ENCODE data around the gene MAML3. TPM values are rescaled to one million over a fixed set of nuclear protein-coding genes. Genes with fewer than 3 reads are reported as not detected.

MAML3 gene
- total and polyA plus RNA-seq, 7 experiments from 2014 or later: 0.53 to 9.4 (median 3.3) TPM

GRCh38 chr4:139823345-139823744, 330.6 kb downstream of the MAML3 start:
- Histone ChIP-seq H3K4me1 (ENCODE audit: control insufficient read depth in 2 of 2, insufficient read depth in 2 of 2, low read length in 2 of 2) (no peaks in the 10 kb centered on the region), H3K4me3 (ENCODE audit: low read length) (no peak overlapping the region), H3K9me3 (ENCODE audit: control insufficient read depth in 2 of 3, low read length in 3 of 3) (no peaks in the 10 kb centered on the region), H3K36me3 (ENCODE audit: control insufficient read depth in 2 of 3, insufficient read depth in 3 of 3, low read length in 3 of 3) (no peaks in the 10 kb centered on the region), H3K27me3 (ENCODE audit: control insufficient read depth in 2 of 2, insufficient read depth in 2 of 2, low read length in 2 of 2) (no peaks in the 10 kb centered on the region), H3K27ac (ENCODE audit: low read depth, low read length) (no peak overlapping the region)
- no peak overlapping the region for H3K27ac Mint-ChIP-seq
- no peak for ATAC-seq
- CTCF ChIA-PET: no interaction called here
- POLR2A ChIA-PET: no interaction called here
- intact Hi-C loops (cut with micrococcal nuclease): no loop called here
- peaks cover 0 to 13% (median 0%) of the 10 kb centered on the region in 5 donors for H3K27me3 Mint-ChIP-seq
- H3K9me3 Mint-ChIP-seq: no peaks in the 10 kb centered on the region
- H3K4me1 Mint-ChIP-seq: peaks cover 0 to 8% (median 0%) of the 10 kb centered on the region in 7 donors
- peaks cover 0 to 5% (median 0%) of the 10 kb centered on the region in 5 donors for H3K36me3 Mint-ChIP-seq
- no peak overlapping the region for H3K4me3 Mint-ChIP-seq
- DNase-seq: no peak

GRCh38 chr4:139822391-139822790, 331.6 kb downstream of the MAML3 start:
- ATAC-seq (no peak), DNase-seq (no peak)
- no peaks in the 10 kb centered on the region for H3K9me3 ChIP-seq (ENCODE audit: control insufficient read depth in 2 of 3, low read length in 3 of 3)
- Mint-ChIP-seq H3K27ac (no peak overlapping the region), H3K4me1 (peaks cover 0 to 7% (median 0%) of the 10 kb centered on the region in 7 donors), H3K4me3 (no peak overlapping the region), H3K9me3 (no peaks in the 10 kb centered on the region), H3K36me3 (peaks cover 0 to 5% (median 0%) of the 10 kb centered on the region in 5 donors), H3K27me3 (peaks cover 0 to 13% (median 0%) of the 10 kb centered on the region in 5 donors)
- H3K27me3 ChIP-seq (ENCODE audit: control insufficient read depth in 2 of 2, insufficient read depth in 2 of 2, low read length in 2 of 2): no peaks in the 10 kb centered on the region
- no peaks in the 10 kb centered on the region for H3K4me1 ChIP-seq (ENCODE audit: control insufficient read depth in 2 of 2, insufficient read depth in 2 of 2, low read length in 2 of 2)
- no peak overlapping the region for H3K27ac ChIP-seq (ENCODE audit: low read depth, low read length)
- intact Hi-C loops (cut with micrococcal nuclease): no loop called here
- no peak overlapping the region for H3K4me3 ChIP-seq (ENCODE audit: low read length)
- no peaks in the 10 kb centered on the region for H3K36me3 ChIP-seq (ENCODE audit: control insufficient read depth in 2 of 3, insufficient read depth in 3 of 3, low read length in 3 of 3)
- CTCF ChIA-PET: no interaction called here
- POLR2A ChIA-PET: no interaction called here

GRCh38 chr4:139819082-139819481, 334.9 kb downstream of the MAML3 start:
- H3K36me3 ChIP-seq (ENCODE audit: control insufficient read depth in 2 of 3, insufficient read depth in 3 of 3, low read length in 3 of 3): no peaks in the 10 kb centered on the region
- ChIA-PET CTCF (no interaction called here), POLR2A (no interaction called here)
- no peak for ATAC-seq
- Mint-ChIP-seq H3K4me3 (no peak overlapping the region), H3K27ac (no peak overlapping the region), H3K36me3 (peaks cover 0 to 4% (median 0%) of the 10 kb centered on the region in 5 donors), H3K9me3 (no peaks in the 10 kb centered on the region), H3K27me3 (peaks cover 0 to 12% (median 5%) of the 10 kb centered on the region in 5 donors), H3K4me1 (peaks cover 0 to 10% (median 0%) of the 10 kb centered on the region in 7 donors)
- intact Hi-C loops (cut with micrococcal nuclease): no loop called here
- H3K9me3 ChIP-seq (ENCODE audit: control insufficient read depth in 2 of 3, low read length in 3 of 3): no peaks in the 10 kb centered on the region
- no peak overlapping the region for H3K4me3 ChIP-seq (ENCODE audit: low read length)
- DNase-seq: no peak
- H3K4me1 ChIP-seq (ENCODE audit: control insufficient read depth in 2 of 2, insufficient read depth in 2 of 2, low read length in 2 of 2): no peaks in the 10 kb centered on the region
- H3K27me3 ChIP-seq (ENCODE audit: control insufficient read depth in 2 of 2, insufficient read depth in 2 of 2, low read length in 2 of 2): no peaks in the 10 kb centered on the region
- H3K27ac ChIP-seq (ENCODE audit: low read depth, low read length): no peak overlapping the region

- Mint-ChIP-seq H3K27ac (no peak overlapping the region), H3K36me3 (peaks cover 0 to 4% (median 0%) of the 10 kb centered on the region in 5 donors), H3K4me3 (no peak overlapping the region), H3K4me1 (peaks cover 0 to 10% (median 0%) of the 10 kb centered on the region in 7 donors), H3K27me3 (peaks cover 0 to 17% (median 5%) of the 10 kb centered on the region in 5 donors), H3K9me3 (no peaks in the 10 kb centered on the region)
- Histone ChIP-seq H3K36me3 (ENCODE audit: control insufficient read depth in 2 of 3, insufficient read depth in 3 of 3, low read length in 3 of 3) (no peaks in the 10 kb centered on the region), H3K9me3 (ENCODE audit: control insufficient read depth in 2 of 3, low read length in 3 of 3) (no peaks in the 10 kb centered on the region), H3K4me3 (ENCODE audit: low read length) (no peak overlapping the region), H3K27ac (ENCODE audit: low read depth, low read length) (no peak overlapping the region), H3K4me1 (ENCODE audit: control insufficient read depth in 2 of 2, insufficient read depth in 2 of 2, low read length in 2 of 2) (no peaks in the 10 kb centered on the region), H3K27me3 (ENCODE audit: control insufficient read depth in 2 of 2, insufficient read depth in 2 of 2, low read length in 2 of 2) (no peaks in the 10 kb centered on the region)
- ATAC-seq (no peak), DNase-seq (no peak)
- CTCF ChIA-PET: no interaction called here
- POLR2A ChIA-PET: no interaction called here
- intact Hi-C loops (cut with micrococcal nuclease): no loop called here
These were observed 336.1 kb downstream of the MAML3 start for GRCh38 chr4:139817657-139818452.

- CTCF ChIA-PET: no interaction called here
These were observed 337.1 kb downstream of the MAML3 start for GRCh38 chr4:139816856-139817255.

GRCh38 chr4:139815778-139816601, 338.0 kb downstream of the MAML3 start:
- Mint-ChIP-seq H3K4me3 (peak overlapping the region in 3 of 10 donors; percentile 4 to 66 (median 35)), H3K36me3 (peaks cover 0 to 9% (median 4%) of the 10 kb centered on the region in 5 donors)
- CTCF ChIA-PET: no interaction called here

More at GRCh38 chr4:139816856-139817255, 337.1 kb downstream of the MAML3 start:
- no peak overlapping the region for H3K4me3 ChIP-seq (ENCODE audit: low read length)
- Mint-ChIP-seq H3K4me3 (no peak overlapping the region), H3K36me3 (peaks cover 0 to 4% (median 0%) of the 10 kb centered on the region in 5 donors), H3K27ac (no peak overlapping the region), H3K9me3 (no peaks in the 10 kb centered on the region), H3K27me3 (peaks cover 0 to 14% (median 5%) of the 10 kb centered on the region in 5 donors), H3K4me1 (peaks cover 0 to 8% (median 0%) of the 10 kb centered on the region in 7 donors)
- POLR2A ChIA-PET: no interaction called here
- H3K4me1 ChIP-seq (ENCODE audit: control insufficient read depth in 2 of 2, insufficient read depth in 2 of 2, low read length in 2 of 2): no peaks in the 10 kb centered on the region
- H3K36me3 ChIP-seq (ENCODE audit: control insufficient read depth in 2 of 3, insufficient read depth in 3 of 3, low read length in 3 of 3): no peaks in the 10 kb centered on the region
- intact Hi-C loops (cut with micrococcal nuclease): no loop called here
- H3K27ac ChIP-seq (ENCODE audit: low read depth, low read length): no peak overlapping the region
- no peaks in the 10 kb centered on the region for H3K9me3 ChIP-seq (ENCODE audit: control insufficient read depth in 2 of 3, low read length in 3 of 3)
- no peaks in the 10 kb centered on the region for H3K27me3 ChIP-seq (ENCODE audit: control insufficient read depth in 2 of 2, insufficient read depth in 2 of 2, low read length in 2 of 2)
- no peak for ATAC-seq
- DNase-seq: no peak

More at GRCh38 chr4:139815778-139816601, 338.0 kb downstream of the MAML3 start:
- Histone ChIP-seq H3K9me3 (ENCODE audit: control insufficient read depth in 2 of 3, low read length in 3 of 3) (no peaks in the 10 kb centered on the region), H3K27me3 (ENCODE audit: control insufficient read depth in 2 of 2, insufficient read depth in 2 of 2, low read length in 2 of 2) (no peaks in the 10 kb centered on the region), H3K36me3 (ENCODE audit: control insufficient read depth in 2 of 3, insufficient read depth in 3 of 3, low read length in 3 of 3) (no peaks in the 10 kb centered on the region), H3K27ac (ENCODE audit: low read depth, low read length) (no peak overlapping the region), H3K4me1 (ENCODE audit: control insufficient read depth in 2 of 2, insufficient read depth in 2 of 2, low read length in 2 of 2) (no peaks in the 10 kb centered on the region), H3K4me3 (ENCODE audit: low read length) (no peak overlapping the region)
- DNase-seq (no peak), ATAC-seq (peak; percentile 83)
- peaks cover 0 to 3% (median 0%) of the 10 kb centered on the region in 11 donors for H3K9me3 Mint-ChIP-seq
- peaks cover 0 to 8% (median 0%) of the 10 kb centered on the region in 7 donors for H3K4me1 Mint-ChIP-seq
- POLR2A ChIA-PET: no interaction called here
- H3K27me3 Mint-ChIP-seq: peaks cover 0 to 14% (median 5%) of the 10 kb centered on the region in 5 donors
- H3K27ac Mint-ChIP-seq: peak overlapping the region in 1 of 9 donors; percentile 17
- intact Hi-C loops (cut with micrococcal nuclease): no loop called here

Measured in naive thymus-derived CD4-positive, alpha-beta T cell (primary cell).